Ascending aorta (tissue), 2 donors: Measurements from ENCODE around the gene SLC35G4. TPM values are rescaled to one million over a fixed set of nuclear protein-coding genes. Genes with fewer than 3 reads are reported as not detected.
A peak's percentile ranks its signal among the peaks of the same experiment; 100 is the strongest.

Experiments
- DNase-seq, 2 donors: peaks; one replicate each; pipeline ENCODE4 v3.0.0-alpha.2; 2019; ENCODE audit warnings: low spot score in 2 of 2
- H3K27ac ChIP-seq, 2 donors: fragments of 200-600 bp; sonication (generic); one replicate each; pipeline ENCODE4 v1.5.1; 2016 to 2017; ENCODE audit warnings: mild to moderate bottlenecking in 1 of 2
- H3K27me3 ChIP-seq: fragments of 200-600 bp; sonication (generic); one replicate; pipeline ENCODE4 v1.5.1; 2017
- H3K36me3 ChIP-seq, 2 donors: fragments of 200-600 bp; sonication (generic); one replicate each; pipeline ENCODE4 v1.5.1; 2016
- H3K4me1 ChIP-seq, 2 donors: fragments of 200-600 bp; sonication (generic); one replicate each; pipeline ENCODE4 v1.5.1; 2016 to 2017; ENCODE audit warnings: mild to moderate bottlenecking in 1 of 2
- H3K4me3 ChIP-seq, 2 donors: fragments of 200-600 bp; sonication (generic); one replicate each; pipeline ENCODE4 v1.5.1; 2016 to 2017; ENCODE audit warnings: mild to moderate bottlenecking in 1 of 2
- H3K9me3 ChIP-seq, 2 donors: fragments of 200-600 bp; sonication (generic); one replicate each; pipeline ENCODE4 v1.5.1; 2016
- intact Hi-C: fragments of 100-400 bp; cut with DNase I; formaldehyde crosslinking; loops from one replicate; pipeline ENCODE4 v1.15.1; 2023
- total RNA-seq: library from RNA; depleted of rRNA; stranded (reverse); fragments of >200 nt; gene quantifications from one replicate; pipeline ENCODE4 v1.1.0, GENCODE V29; 2016
- TF ChIP-seq, protein P1 (sequence below), 3 experiments: fragments of 200-600 bp in 2 of 3; fragments of 450-650 bp in 1 of 3; sonication (generic) in 2 of 3; IDR thresholded peaks; one replicate each; pipeline ENCODE4 v1.5.1; 2016 to 2019; ENCODE audit warnings: antibody characterized with exemption in 3 of 3, mild to moderate bottlenecking in 1 of 3, moderate library complexity in 1 of 3

Gene SLC35G4
- total RNA-seq, 1 donor from 2014 or later = not detected

DNA sequence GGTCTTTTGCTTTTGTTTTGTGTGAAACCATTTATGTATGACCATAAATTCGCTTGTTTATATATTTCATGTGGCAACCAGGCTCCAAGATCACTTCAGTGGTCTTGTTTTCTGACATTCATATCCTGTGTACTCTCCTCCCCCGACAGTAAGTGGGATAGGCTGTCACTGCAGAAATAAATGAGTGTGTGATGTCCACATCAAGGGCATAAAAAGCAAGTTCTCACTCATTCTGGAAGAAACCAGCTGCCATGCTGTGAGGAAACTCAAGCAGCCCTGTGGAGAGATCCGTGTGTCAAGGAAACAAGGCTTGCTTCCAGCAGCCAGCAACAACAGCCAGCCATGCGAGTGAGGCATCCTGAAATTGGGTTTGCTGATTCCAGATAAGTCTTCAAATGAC lies 40.4 kb downstream of the SLC35G4 start:
- Histone ChIP-seq H3K4me3 (no peak overlapping the region), H3K27ac (no peak overlapping the region), H3K36me3 (no peaks in the 10 kb centered on the region), H3K9me3 (peaks cover 0 to 6% of the 10 kb centered on the region in 2 donors), H3K27me3 (no peaks in the 10 kb centered on the region), H3K4me1 (no peaks in the 10 kb centered on the region)
- intact Hi-C loops = no loop called here
- TF ChIP-seq, protein P1, sequence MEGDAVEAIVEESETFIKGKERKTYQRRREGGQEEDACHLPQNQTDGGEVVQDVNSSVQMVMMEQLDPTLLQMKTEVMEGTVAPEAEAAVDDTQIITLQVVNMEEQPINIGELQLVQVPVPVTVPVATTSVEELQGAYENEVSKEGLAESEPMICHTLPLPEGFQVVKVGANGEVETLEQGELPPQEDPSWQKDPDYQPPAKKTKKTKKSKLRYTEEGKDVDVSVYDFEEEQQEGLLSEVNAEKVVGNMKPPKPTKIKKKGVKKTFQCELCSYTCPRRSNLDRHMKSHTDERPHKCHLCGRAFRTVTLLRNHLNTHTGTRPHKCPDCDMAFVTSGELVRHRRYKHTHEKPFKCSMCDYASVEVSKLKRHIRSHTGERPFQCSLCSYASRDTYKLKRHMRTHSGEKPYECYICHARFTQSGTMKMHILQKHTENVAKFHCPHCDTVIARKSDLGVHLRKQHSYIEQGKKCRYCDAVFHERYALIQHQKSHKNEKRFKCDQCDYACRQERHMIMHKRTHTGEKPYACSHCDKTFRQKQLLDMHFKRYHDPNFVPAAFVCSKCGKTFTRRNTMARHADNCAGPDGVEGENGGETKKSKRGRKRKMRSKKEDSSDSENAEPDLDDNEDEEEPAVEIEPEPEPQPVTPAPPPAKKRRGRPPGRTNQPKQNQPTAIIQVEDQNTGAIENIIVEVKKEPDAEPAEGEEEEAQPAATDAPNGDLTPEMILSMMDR (IDR thresholded peaks at IDR 0.05) = no peak
- DNase-seq = no peak

DNA sequence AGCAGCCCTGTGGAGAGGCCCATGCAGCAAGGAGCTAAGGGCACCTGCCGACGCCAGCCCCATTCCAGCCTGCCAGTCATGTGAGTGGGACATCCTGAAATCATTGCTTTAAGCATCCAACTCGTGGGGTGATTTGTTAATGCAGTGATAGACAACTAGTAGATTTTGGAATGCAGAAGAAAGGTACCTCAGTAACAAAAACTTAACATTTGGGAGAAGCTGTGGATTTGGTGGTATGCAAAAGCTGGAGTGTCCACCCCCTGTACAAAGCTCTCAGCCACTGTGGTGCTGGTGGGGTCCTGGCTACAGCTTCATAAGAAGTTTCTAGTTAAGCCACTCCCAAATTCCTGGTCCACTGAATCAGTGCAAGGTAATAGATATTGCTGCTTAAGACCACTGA lies 42.5 kb downstream of the SLC35G4 start:
- no peak for DNase-seq
- Histone ChIP-seq H3K36me3 (no peaks in the 10 kb centered on the region), H3K4me3 (no peak overlapping the region), H3K9me3 (peaks cover 0 to 6% of the 10 kb centered on the region in 2 donors), H3K4me1 (no peaks in the 10 kb centered on the region), H3K27me3 (no peaks in the 10 kb centered on the region), H3K27ac (no peak overlapping the region)
- TF ChIP-seq, protein P1 (IDR thresholded peaks at IDR 0.05) = no peak
- intact Hi-C loops = no loop called here

DNA sequence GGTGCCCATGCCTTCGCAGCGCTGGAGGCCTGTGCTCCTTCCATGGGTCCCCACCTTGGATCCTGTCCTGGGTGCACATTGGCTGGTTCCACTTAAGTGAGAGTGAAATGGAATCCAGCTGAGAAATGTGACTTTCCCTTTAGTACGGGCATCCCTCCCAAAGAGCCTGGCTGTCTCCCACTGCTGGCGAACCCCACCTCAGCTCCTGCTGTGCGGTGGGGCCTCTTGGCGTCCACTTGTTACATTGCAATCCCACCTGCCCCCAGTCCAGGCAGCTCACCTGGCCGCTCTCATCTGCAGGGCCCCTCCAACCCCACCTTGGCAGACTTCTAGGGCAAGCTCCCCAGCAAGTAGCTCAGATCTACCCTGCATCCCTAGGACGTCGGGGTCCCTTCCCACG lies 44.1 kb downstream of the SLC35G4 start:
- peaks cover 0 to 6% of the 10 kb centered on the region in 2 donors for H3K9me3 ChIP-seq
- no peak overlapping the region for H3K27ac ChIP-seq
- H3K4me3 ChIP-seq = no peak overlapping the region
- no peaks in the 10 kb centered on the region for H3K4me1 ChIP-seq
- no peak for DNase-seq
- intact Hi-C loops = no loop called here
- no peaks in the 10 kb centered on the region for H3K36me3 ChIP-seq
- H3K27me3 ChIP-seq = no peaks in the 10 kb centered on the region
- TF ChIP-seq, protein P1 (IDR thresholded peaks at IDR 0.05) = no peak

DNA sequence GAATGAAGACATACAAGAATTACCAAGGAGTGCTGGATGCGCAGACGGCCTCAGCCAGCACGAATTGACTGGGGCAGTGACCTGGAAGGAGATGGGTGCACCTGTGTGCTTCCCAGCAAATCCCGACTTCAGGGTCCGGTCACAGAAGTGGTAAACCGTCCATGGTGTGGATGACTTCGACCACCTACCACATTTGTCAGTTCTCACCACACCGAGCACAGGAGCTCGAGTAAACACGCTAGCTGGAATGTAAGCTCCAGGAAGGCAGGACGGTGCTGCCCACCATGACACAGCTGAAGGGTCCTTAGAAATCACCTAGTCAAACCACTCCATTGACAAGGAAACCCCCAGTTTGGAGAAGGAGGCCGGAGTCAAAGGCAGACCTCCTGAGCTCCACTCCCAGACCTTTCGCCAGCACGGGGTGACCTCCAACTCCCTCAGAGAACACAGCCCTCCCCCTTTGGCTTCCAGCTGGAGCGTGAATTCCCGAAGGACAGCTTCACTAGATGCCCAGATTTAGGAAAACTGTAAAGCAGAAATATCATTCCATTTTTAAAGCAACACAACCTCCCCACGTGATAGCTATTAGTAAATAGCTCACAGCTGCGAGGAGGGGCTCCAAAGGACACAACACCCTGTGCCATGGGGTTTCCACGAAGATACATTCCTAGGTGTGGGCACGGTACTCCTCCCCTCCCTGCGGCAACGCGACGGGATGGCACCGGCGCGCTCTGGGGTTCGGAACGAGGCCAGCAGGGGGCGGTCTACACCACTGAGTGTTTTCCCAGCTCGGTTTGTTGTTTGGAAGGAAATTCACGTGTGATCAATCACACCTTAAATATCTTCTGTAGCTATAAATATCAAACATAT lies 45.6 kb downstream of the SLC35G4 start:
- peaks cover 0 to 2% of the 10 kb centered on the region in 2 donors for H3K9me3 ChIP-seq
- no peak overlapping the region for H3K4me3 ChIP-seq
- intact Hi-C loops = loop anchor here (5.0 kb wide), 1 partner anchor 382 kb away; no protein-coding TSS in a partner anchor
- H3K27ac ChIP-seq = no peak overlapping the region
- H3K27me3 ChIP-seq = no peaks in the 10 kb centered on the region
- no peaks in the 10 kb centered on the region for H3K4me1 ChIP-seq
- DNase-seq = no peak
- H3K36me3 ChIP-seq = no peaks in the 10 kb centered on the region
- TF ChIP-seq, protein P1 (IDR thresholded peaks at IDR 0.05) = peak; percentile 42 to 73 (median 70)

DNA sequence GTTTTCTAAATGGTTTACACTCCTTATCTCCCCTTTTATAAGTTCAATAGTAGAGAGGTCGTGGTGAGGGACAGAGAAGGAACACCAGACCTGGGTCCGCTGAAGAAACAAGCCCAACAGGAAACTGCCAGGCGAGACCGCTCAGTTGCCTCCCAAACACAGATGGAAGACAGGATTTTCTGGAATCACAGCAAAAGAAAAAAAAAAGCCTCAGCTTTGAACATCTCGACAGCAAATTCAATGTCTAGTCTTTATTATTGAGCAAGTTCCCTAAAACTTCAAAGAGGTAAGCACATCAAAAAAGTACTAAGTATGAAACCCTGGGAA lies 46.2 kb downstream of the SLC35G4 start:
- H3K4me3 ChIP-seq = no peak overlapping the region
- DNase-seq = no peak
- H3K27ac ChIP-seq = no peak overlapping the region
- H3K9me3 ChIP-seq = no peaks in the 10 kb centered on the region
- TF ChIP-seq, protein P1 (IDR thresholded peaks at IDR 0.05) = no peak
- H3K36me3 ChIP-seq = no peaks in the 10 kb centered on the region
- H3K27me3 ChIP-seq = no peaks in the 10 kb centered on the region
- no peaks in the 10 kb centered on the region for H3K4me1 ChIP-seq
- intact Hi-C loops = loop anchor here (5.0 kb wide), 1 partner anchor 382 kb away; no protein-coding TSS in a partner anchor
